Testis (tissue), 2 donors: Measurements from ENCODE around the gene TRIM50.

Experiments
- CTCF ChIP-seq, 3 experiments: fragments of 450-650 bp in 2 of 3; fragments of 200-600 bp in 1 of 3; sonication (generic) in 1 of 3; IDR thresholded peaks; one replicate each; pipeline ENCODE4 v1.5.1; 2016 to 2019; ENCODE audit warnings: antibody characterized with exemption in 3 of 3, mild to moderate bottlenecking in 2 of 3, moderate library complexity in 1 of 3
- POLR2A ChIP-seq: fragments of 450-650 bp; IDR thresholded peaks from one replicate; pipeline ENCODE4 v1.6.1; 2017; ENCODE audit warnings: antibody characterized with exemption, mild to moderate bottlenecking, moderate library complexity

GRCh38 chr7:73350306-73351068 is 22.6 kb upstream of the TRIM50 start:
- TF ChIP-seq CTCF (IDR thresholded peaks at IDR 0.05) (no peak), POLR2A (no peak)
